Body of pancreas (tissue), 4 donors: ENCODE results near the gene AREL1. TPM values are rescaled to one million over a fixed set of nuclear protein-coding genes. Genes with fewer than 3 reads are reported as not detected.

ENCODE experiments used
- ATAC-seq: fragments of 150-250 bp; one replicate; pipeline ENCODE4 v1.9.1; 2016
- DNase-seq, 4 donors: peaks; one replicate each; pipeline ENCODE4 v3.0.0-alpha.2; 2019
- H3K27ac ChIP-seq, 4 donors: fragments of 200-600 bp; sonication (generic); 1 replicate in 3 of 4; 2 replicates in 1 of 4; pipeline versions ENCODE4 v1.5.1 to v1.6.1; 2016 to 2019; ENCODE audit warnings: mild to moderate bottlenecking in 1 of 4, mixed read lengths in 1 of 4, moderate library complexity in 1 of 4
- H3K27me3 ChIP-seq, 2 donors: fragments of 200-600 bp; sonication (generic); one replicate each; pipeline ENCODE4 v1.6.0; 2016; ENCODE audit warnings: mild to moderate bottlenecking in 1 of 2
- H3K36me3 ChIP-seq, 2 donors: fragments of 200-600 bp; sonication (generic); replicated peaks in 1 of 2; 2 replicates each; pipeline ENCODE4 v1.5.1; 2016; ENCODE audit warnings: low read depth in 2 of 2; ENCODE audit not compliant: insufficient read depth in 1 of 2
- H3K4me1 ChIP-seq: fragments of 200-600 bp; sonication (generic); one replicate; pipeline ENCODE4 v1.6.0; 2016
- H3K4me3 ChIP-seq, 2 donors: fragments of 200-600 bp; sonication (generic); 1 replicate in 1 of 2; 2 replicates in 1 of 2; pipeline ENCODE4 v1.5.1; 2016 to 2019
- H3K9me3 ChIP-seq, 3 donors: fragments of 200-600 bp; sonication (generic); 1 replicate in 2 of 3; 2 replicates in 1 of 3; pipeline ENCODE4 v1.5.1; 2016
- CTCF ChIP-seq, 7 experiments: fragments of 450-650 bp in 4 of 7; fragments of 200-600 bp in 3 of 7; sonication (generic) in 3 of 7; IDR thresholded peaks; one replicate each; pipeline ENCODE4 v1.5.1; 2016 to 2019; ENCODE audit warnings: antibody characterized with exemption in 7 of 7
- POLR2A ChIP-seq, 3 donors: fragments of 450-650 bp; IDR thresholded peaks; one replicate each; pipeline ENCODE4 v1.6.1; 2016; ENCODE audit warnings: antibody characterized with exemption in 3 of 3, mild to moderate bottlenecking in 2 of 3
- WGBS, 2 donors: methylation state at CpG; one replicate each; pipeline ENCODE4 v1.1.5; 2017; 5-methylcytosine and 5-hydroxymethylcytosine counted together
- intact Hi-C: fragments of 100-400 bp; cut with DNase I; formaldehyde crosslinking; loops from one replicate; pipeline ENCODE4 v1.15.1; 2023
- total RNA-seq, 2 donors: library from RNA; depleted of rRNA; stranded (reverse); fragments of >200 nt; gene quantifications; one replicate each; pipeline ENCODE4 v1.1.0, GENCODE V29; 2016

AREL1 gene
- total RNA-seq, 2 donors from 2014 or later: 10.6 to 21.1 TPM

GRCh38 chr14:74685056-74685455 lies 27.8 kb downstream of the AREL1 start:
- no peaks in the 10 kb centered on the region for H3K9me3 ChIP-seq
- H3K27me3 ChIP-seq: no peaks in the 10 kb centered on the region
- TF ChIP-seq POLR2A (IDR thresholded peaks at IDR 0.05) (no peak), CTCF (IDR thresholded peaks at IDR 0.05) (no peak)
- no peak overlapping the region for H3K27ac ChIP-seq
- ATAC-seq (no peak), DNase-seq (no peak)
- H3K4me1 ChIP-seq: peaks cover 5% of the 10 kb centered on the region
- H3K36me3 ChIP-seq: peaks cover 0 to 12% of the 10 kb centered on the region in 2 donors
- intact Hi-C loops: no loop called here
- WGBS, 2 donors: 79 to 95% methylated on average over 2 of the region's 2 CpGs
- no peak overlapping the region for H3K4me3 ChIP-seq

- no peak for ATAC-seq
- H3K4me1 ChIP-seq: peaks cover 5% of the 10 kb centered on the region
- no peaks in the 10 kb centered on the region for H3K27me3 ChIP-seq
- DNase-seq: peak in 1 of 4 donors; percentile 36
- H3K36me3 ChIP-seq: peaks cover 0 to 12% of the 10 kb centered on the region in 2 donors
- no peak overlapping the region for H3K27ac ChIP-seq
- no peak overlapping the region for H3K4me3 ChIP-seq
- WGBS, 2 donors: 66 to 98% methylated on average over 12 of the region's 12 CpGs
- TF ChIP-seq POLR2A (IDR thresholded peaks at IDR 0.05): no peak
- no peak for TF ChIP-seq CTCF (IDR thresholded peaks at IDR 0.05)
- no peaks in the 10 kb centered on the region for H3K9me3 ChIP-seq
- intact Hi-C loops: no loop called here
These were observed 28.4 kb downstream of the AREL1 start for GRCh38 chr14:74684434-74684833.

GRCh38 chr14:74683406-74683805 lies 29.5 kb downstream of the AREL1 start:
- ATAC-seq: no peak
- intact Hi-C loops: no loop called here
- no peak for TF ChIP-seq CTCF (IDR thresholded peaks at IDR 0.05)
- TF ChIP-seq POLR2A (IDR thresholded peaks at IDR 0.05): no peak
- H3K36me3 ChIP-seq: peaks cover 0 to 12% of the 10 kb centered on the region in 2 donors
- no peaks in the 10 kb centered on the region for H3K27me3 ChIP-seq
- H3K4me3 ChIP-seq: no peak overlapping the region
- no peak for DNase-seq
- no peaks in the 10 kb centered on the region for H3K9me3 ChIP-seq
- H3K27ac ChIP-seq: no peak overlapping the region
- peaks cover 5% of the 10 kb centered on the region for H3K4me1 ChIP-seq
- 63 to 90% methylated on average over 3 of the region's 3 CpGs for WGBS, 2 donors

GRCh38 chr14:74682169-74682952 lies 30.5 kb downstream of the AREL1 start:
- H3K36me3 ChIP-seq: peaks cover 0 to 12% of the 10 kb centered on the region in 2 donors
- H3K27me3 ChIP-seq: no peaks in the 10 kb centered on the region
- DNase-seq: no peak
- no peaks in the 10 kb centered on the region for H3K9me3 ChIP-seq
- 89 to 93% methylated on average over 10 of the region's 10 CpGs for WGBS, 2 donors
- peaks cover 5% of the 10 kb centered on the region for H3K4me1 ChIP-seq
- intact Hi-C loops: no loop called here
- TF ChIP-seq CTCF (IDR thresholded peaks at IDR 0.05) (no peak), POLR2A (IDR thresholded peaks at IDR 0.05) (no peak)
- no peak overlapping the region for H3K27ac ChIP-seq
- no peak for ATAC-seq
- H3K4me3 ChIP-seq: no peak overlapping the region

- no peaks in the 10 kb centered on the region for H3K4me1 ChIP-seq
- no peak overlapping the region for H3K4me3 ChIP-seq
- no peak overlapping the region for H3K27ac ChIP-seq
- TF ChIP-seq POLR2A (IDR thresholded peaks at IDR 0.05) (no peak), CTCF (IDR thresholded peaks at IDR 0.05) (no peak)
- DNase-seq: no peak
- peaks cover 0 to 23% of the 10 kb centered on the region in 2 donors for H3K36me3 ChIP-seq
- intact Hi-C loops: no loop called here
- H3K9me3 ChIP-seq: no peaks in the 10 kb centered on the region
- no peak for ATAC-seq
- no peaks in the 10 kb centered on the region for H3K27me3 ChIP-seq
These were observed 37.7 kb downstream of the AREL1 start for GRCh38 chr14:74675219-74675618.
